Skeletal muscle tissue (tissue), 4 donors: Measurements from ENCODE around the gene IPPK. TPM values are rescaled to one million over a fixed set of nuclear protein-coding genes. Genes with fewer than 3 reads are reported as not detected.

Experiments
- H3K27ac ChIP-seq: one replicate; pipeline ENCODE4 v1.7.0; 2013; ENCODE audit warnings: mild to moderate bottlenecking, low read depth, low read length, inconsistent platforms
- H3K27me3 ChIP-seq, 3 donors: one replicate each; pipeline ENCODE4 v1.7.0; 2013; ENCODE audit warnings: low read length in 3 of 3; ENCODE audit not compliant: control insufficient read depth in 3 of 3, insufficient read depth in 3 of 3
- H3K36me3 ChIP-seq, 3 donors: one replicate each; pipeline ENCODE4 v1.7.0; 2013; ENCODE audit warnings: low read length in 3 of 3; ENCODE audit not compliant: control insufficient read depth in 3 of 3, insufficient read depth in 3 of 3
- H3K4me1 ChIP-seq, 3 donors: one replicate each; pipeline ENCODE4 v1.7.0; 2013; ENCODE audit warnings: low read length in 3 of 3, mild to moderate bottlenecking in 3 of 3; ENCODE audit not compliant: control insufficient read depth in 3 of 3, insufficient read depth in 3 of 3
- H3K4me3 ChIP-seq, 3 donors: one replicate each; pipeline ENCODE4 v1.7.0; 2013; ENCODE audit warnings: low read length in 3 of 3
- H3K9ac ChIP-seq, 3 donors: one replicate each; pipeline ENCODE4 v1.7.0; 2013; ENCODE audit warnings: low read length in 3 of 3, mild to moderate bottlenecking in 3 of 3, moderate library complexity in 2 of 3, low read depth in 1 of 3
- H3K9me3 ChIP-seq, 3 donors: one replicate each; pipeline ENCODE4 v1.7.0; 2013; ENCODE audit warnings: low read length in 3 of 3; ENCODE audit not compliant: control insufficient read depth in 3 of 3
- total RNA-seq: library from RNA; depleted of rRNA; stranded (reverse); fragments of >200 nt; gene quantifications from one replicate; pipeline ENCODE4 v1.2.3, GENCODE V29; 2014
- donor health status: Osteomylitis.

The IPPK gene
- total RNA-seq, 1 donor from 2014 or later = 6.3 TPM

GRCh38 chr9:92660266-92660665 is 9.7 kb downstream of the IPPK start:
- Histone ChIP-seq H3K27ac (no peak overlapping the region), H3K9me3 (no peaks in the 10 kb centered on the region)

GRCh38 chr9:92659601-92660000 is 10.3 kb downstream of the IPPK start:
- H3K27me3 ChIP-seq = no peaks in the 10 kb centered on the region
- H3K9ac ChIP-seq = no peak overlapping the region
- H3K4me3 ChIP-seq = no peak overlapping the region
- H3K9me3 ChIP-seq = no peaks in the 10 kb centered on the region
- H3K4me1 ChIP-seq = peaks cover 6 to 18% (median 12%) of the 10 kb centered on the region in 3 donors
- H3K27ac ChIP-seq = no peak overlapping the region
- peaks cover 6 to 26% (median 15%) of the 10 kb centered on the region in 3 donors for H3K36me3 ChIP-seq

More at GRCh38 chr9:92660266-92660665, 9.7 kb downstream of the IPPK start:
- Histone ChIP-seq H3K4me3 (no peak overlapping the region), H3K36me3 (peaks cover 4 to 19% (median 13%) of the 10 kb centered on the region in 3 donors), H3K27me3 (no peaks in the 10 kb centered on the region), H3K9ac (no peak overlapping the region), H3K4me1 (peaks cover 0 to 11% (median 5%) of the 10 kb centered on the region in 3 donors)

GRCh38 chr9:92658611-92659010 is 11.3 kb downstream of the IPPK start:
- Histone ChIP-seq H3K4me1 (peaks cover 6 to 14% (median 9%) of the 10 kb centered on the region in 3 donors), H3K27me3 (no peaks in the 10 kb centered on the region), H3K9me3 (no peaks in the 10 kb centered on the region), H3K27ac (no peak overlapping the region), H3K36me3 (peaks cover 6 to 28% (median 16%) of the 10 kb centered on the region in 3 donors), H3K4me3 (no peak overlapping the region), H3K9ac (no peak overlapping the region)

GRCh38 chr9:92658176-92658575 is 11.8 kb downstream of the IPPK start:
- Histone ChIP-seq H3K4me3 (no peak overlapping the region), H3K27me3 (no peaks in the 10 kb centered on the region), H3K27ac (no peak overlapping the region), H3K9ac (no peak overlapping the region), H3K9me3 (no peaks in the 10 kb centered on the region), H3K36me3 (peaks cover 6 to 24% (median 16%) of the 10 kb centered on the region in 3 donors), H3K4me1 (peaks cover 6 to 14% (median 9%) of the 10 kb centered on the region in 3 donors)

- Histone ChIP-seq H3K4me1 (peaks cover 6 to 14% (median 9%) of the 10 kb centered on the region in 3 donors), H3K27me3 (no peaks in the 10 kb centered on the region), H3K9ac (no peak overlapping the region), H3K9me3 (no peaks in the 10 kb centered on the region), H3K4me3 (no peak overlapping the region), H3K27ac (no peak overlapping the region), H3K36me3 (peaks cover 6 to 25% (median 19%) of the 10 kb centered on the region in 3 donors)
Measured at GRCh38 chr9:92657296-92658094, 12.4 kb downstream of the IPPK start.

GRCh38 chr9:92656537-92656925 is 13.4 kb downstream of the IPPK start:
- Histone ChIP-seq H3K9me3 (no peaks in the 10 kb centered on the region), H3K27me3 (no peaks in the 10 kb centered on the region), H3K9ac (no peak overlapping the region), H3K4me1 (peaks cover 6 to 14% (median 9%) of the 10 kb centered on the region in 3 donors), H3K4me3 (no peak overlapping the region), H3K27ac (no peak overlapping the region), H3K36me3 (peaks cover 6 to 25% (median 18%) of the 10 kb centered on the region in 3 donors)

- Histone ChIP-seq H3K9me3 (no peaks in the 10 kb centered on the region), H3K4me1 (peaks cover 6 to 14% (median 9%) of the 10 kb centered on the region in 3 donors), H3K9ac (no peak overlapping the region), H3K36me3 (peaks cover 8 to 25% (median 20%) of the 10 kb centered on the region in 3 donors), H3K27ac (no peak overlapping the region), H3K27me3 (no peaks in the 10 kb centered on the region), H3K4me3 (no peak overlapping the region)
Measured at GRCh38 chr9:92655896-92656536, 13.9 kb downstream of the IPPK start.

GRCh38 chr9:92655366-92655765 is 14.6 kb downstream of the IPPK start:
- Histone ChIP-seq H3K27me3 (no peaks in the 10 kb centered on the region), H3K27ac (no peak overlapping the region), H3K9me3 (no peaks in the 10 kb centered on the region), H3K9ac (no peak overlapping the region), H3K36me3 (peaks cover 11 to 29% (median 26%) of the 10 kb centered on the region in 3 donors), H3K4me3 (no peak overlapping the region), H3K4me1 (peaks cover 6 to 14% (median 9%) of the 10 kb centered on the region in 3 donors)

GRCh38 chr9:92654481-92655301 is 15.2 kb downstream of the IPPK start:
- H3K9ac ChIP-seq = no peak overlapping the region
- no peaks in the 10 kb centered on the region for H3K27me3 ChIP-seq
- H3K4me3 ChIP-seq = no peak overlapping the region
- H3K27ac ChIP-seq = no peak overlapping the region
- H3K4me1 ChIP-seq = peaks cover 6 to 14% (median 9%) of the 10 kb centered on the region in 3 donors
- H3K36me3 ChIP-seq = peaks cover 12 to 29% (median 26%) of the 10 kb centered on the region in 3 donors
- no peaks in the 10 kb centered on the region for H3K9me3 ChIP-seq
